Measurements from ENCODE around the gene CTNNA2.

GRCh38 chr2:80300346-80300745 lies 787.5 kb downstream of the CTNNA2 start:
- TF ChIP-seq NR3C1 (IDR thresholded peaks at IDR 0.05) (no peak), CTCF (IDR thresholded peaks at IDR 0.05) (no peak), ZFP36 (IDR thresholded peaks at IDR 0.05; ENCODE audit: borderline replicate concordance, partially characterized antibody) (no peak), EP300 (IDR thresholded peaks at IDR 0.05) (no peak), JUNB (IDR thresholded peaks at IDR 0.05) (no peak), HOXA7 (CRISPR knock-in tag; IDR thresholded peaks at IDR 0.05) (no peak)
- TF ChIP-seq, protein P1, sequence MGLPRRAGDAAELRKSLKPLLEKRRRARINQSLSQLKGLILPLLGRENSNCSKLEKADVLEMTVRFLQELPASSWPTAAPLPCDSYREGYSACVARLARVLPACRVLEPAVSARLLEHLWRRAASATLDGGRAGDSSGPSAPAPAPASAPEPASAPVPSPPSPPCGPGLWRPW (IDR thresholded peaks at IDR 0.05): no peak

All from A549 (cell line).